ENCODE results near the gene COG2.
"Not testable (repeated sequence)": the region's sequence is repeated elsewhere in the genome, so short reads cannot be mapped to it uniquely, and the experiment has no call there.

Gene COG2, protein sequence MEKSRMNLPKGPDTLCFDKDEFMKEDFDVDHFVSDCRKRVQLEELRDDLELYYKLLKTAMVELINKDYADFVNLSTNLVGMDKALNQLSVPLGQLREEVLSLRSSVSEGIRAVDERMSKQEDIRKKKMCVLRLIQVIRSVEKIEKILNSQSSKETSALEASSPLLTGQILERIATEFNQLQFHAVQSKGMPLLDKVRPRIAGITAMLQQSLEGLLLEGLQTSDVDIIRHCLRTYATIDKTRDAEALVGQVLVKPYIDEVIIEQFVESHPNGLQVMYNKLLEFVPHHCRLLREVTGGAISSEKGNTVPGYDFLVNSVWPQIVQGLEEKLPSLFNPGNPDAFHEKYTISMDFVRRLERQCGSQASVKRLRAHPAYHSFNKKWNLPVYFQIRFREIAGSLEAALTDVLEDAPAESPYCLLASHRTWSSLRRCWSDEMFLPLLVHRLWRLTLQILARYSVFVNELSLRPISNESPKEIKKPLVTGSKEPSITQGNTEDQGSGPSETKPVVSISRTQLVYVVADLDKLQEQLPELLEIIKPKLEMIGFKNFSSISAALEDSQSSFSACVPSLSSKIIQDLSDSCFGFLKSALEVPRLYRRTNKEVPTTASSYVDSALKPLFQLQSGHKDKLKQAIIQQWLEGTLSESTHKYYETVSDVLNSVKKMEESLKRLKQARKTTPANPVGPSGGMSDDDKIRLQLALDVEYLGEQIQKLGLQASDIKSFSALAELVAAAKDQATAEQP

DNA sequence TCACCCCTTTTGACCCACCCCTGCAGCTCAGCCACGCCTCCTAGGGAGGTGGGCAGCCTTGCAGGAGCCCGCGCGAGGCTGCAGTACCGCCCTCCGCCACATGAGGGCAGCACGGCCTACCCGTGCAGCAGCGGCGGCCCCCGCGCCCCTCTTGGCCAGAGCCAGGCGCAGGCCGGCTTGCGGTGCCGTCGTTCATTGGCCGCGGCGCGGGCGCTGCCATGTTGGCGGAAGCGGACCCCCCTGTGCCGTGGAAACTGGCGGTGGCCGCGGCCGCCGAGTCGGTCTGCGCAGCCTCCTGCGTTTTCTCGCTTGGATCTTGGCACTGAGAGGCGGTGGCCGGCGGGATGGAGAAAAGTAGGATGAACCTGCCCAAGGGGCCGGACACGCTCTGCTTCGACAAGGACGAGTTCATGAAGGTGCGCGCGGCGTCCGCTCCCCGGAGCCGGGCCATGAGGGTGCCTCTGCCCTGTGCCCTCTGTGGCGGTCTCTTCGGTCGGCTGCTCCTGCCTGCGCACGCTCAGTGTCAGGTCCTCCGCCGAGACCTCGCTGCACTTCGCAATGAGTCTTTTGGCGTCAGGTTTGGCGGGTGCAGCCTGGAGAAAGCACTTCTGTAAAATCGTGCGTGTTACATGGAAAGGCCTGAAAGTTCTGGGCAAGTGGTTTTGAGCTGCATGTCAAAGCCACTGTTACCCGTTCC lies at the start of gene COG2:
Gene COG2, plus strand, starts transcription at position 219 of the 697 bp plus-strand sequence. Its CDS starts 126 bp downstream, at position 345.
- FAIRE-seq: no peak

DNA sequence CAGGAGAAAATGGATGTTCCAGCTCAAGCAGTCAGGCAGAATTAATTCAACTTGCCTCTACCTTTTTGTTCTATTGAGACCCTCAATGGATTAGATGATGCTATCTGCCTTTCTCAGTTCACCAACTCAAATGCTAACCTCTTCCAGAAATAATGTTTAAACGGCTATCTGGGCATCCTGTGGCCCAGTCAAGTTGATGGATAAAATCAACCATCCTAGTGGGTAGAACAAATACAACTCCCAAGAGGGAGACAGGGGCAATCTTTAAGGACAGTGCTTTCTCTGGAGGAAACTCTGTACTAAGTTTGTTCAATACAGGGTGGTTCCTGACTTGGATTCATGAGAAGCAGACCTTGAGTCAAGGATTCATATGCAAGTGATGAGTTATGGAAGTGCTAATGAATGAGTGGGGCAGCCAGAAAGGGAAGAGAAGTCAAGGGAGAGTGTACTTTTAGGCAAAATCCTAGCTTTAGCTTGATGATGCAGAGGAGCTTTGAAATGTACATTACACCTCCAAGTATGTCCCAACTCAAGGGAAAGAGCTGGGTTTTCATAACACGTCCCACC lies 49.4 kb upstream of the COG2 start:
- FAIRE-seq: no peak

DNA sequence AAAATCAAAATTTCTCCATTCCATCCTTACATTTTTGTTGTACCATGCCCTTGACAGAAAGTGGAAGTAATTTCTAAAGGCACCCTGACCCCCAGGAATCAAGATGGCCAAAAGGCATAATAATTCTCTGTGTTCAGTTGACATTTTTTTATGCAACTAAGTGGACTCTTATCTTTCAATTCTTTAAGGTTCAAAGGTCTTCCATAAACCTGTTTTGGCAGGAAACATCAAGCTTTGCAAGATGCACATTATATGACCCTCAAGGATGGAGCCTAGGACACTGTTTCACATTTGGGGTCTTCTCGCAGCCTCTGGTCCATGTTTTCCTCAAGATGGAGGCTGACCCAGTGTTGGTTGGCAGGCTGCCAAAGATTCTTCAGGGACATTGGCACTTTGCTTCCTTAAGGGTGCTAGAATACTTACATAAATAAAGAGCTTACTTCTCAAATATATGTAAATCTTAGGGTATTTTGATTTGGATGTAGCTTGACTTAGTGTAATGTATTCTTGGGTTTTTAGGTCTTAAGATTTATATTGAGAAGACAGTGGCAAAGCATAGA lies 48.0 kb upstream of the COG2 start:
- FAIRE-seq: no peak

DNA sequence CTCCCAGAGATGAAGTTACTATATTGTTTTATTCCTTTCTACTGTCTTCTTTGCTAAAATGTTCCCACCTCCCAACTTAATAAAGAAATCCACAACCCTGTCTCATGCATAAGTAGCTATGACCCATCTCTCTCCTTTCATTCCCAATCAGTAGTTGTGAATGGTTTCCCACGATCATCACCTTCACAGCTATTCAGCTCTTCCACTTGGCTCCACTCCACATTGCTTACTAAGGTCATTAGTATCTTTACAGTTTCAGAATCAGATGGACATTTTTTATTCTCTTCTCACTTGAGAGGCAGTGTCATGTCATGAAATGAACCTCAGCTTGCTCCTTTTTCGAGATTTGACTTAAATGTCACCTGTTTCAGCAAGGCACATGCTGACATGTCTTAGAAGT lies 47.1 kb upstream of the COG2 start:
- no peak for FAIRE-seq

DNA sequence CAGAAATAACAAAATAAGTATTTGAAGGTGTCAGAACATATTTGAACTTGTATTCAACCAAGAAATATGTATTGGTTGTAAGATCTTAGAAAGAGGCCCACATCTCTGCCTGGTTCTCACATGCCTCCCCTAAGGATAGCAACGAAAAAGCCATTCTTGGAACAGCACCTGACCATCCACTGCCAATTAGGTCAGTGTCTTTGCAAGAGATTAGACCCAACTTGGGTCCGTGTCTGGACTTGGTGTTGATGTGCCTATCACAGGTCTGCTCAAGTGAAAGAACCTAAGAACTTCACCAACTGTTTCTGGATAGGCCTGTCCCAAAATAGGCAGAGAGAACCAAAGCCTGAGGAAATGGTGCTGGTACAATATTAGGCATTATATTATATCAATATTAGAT lies 46.0 kb upstream of the COG2 start:
- no peak for FAIRE-seq

DNA sequence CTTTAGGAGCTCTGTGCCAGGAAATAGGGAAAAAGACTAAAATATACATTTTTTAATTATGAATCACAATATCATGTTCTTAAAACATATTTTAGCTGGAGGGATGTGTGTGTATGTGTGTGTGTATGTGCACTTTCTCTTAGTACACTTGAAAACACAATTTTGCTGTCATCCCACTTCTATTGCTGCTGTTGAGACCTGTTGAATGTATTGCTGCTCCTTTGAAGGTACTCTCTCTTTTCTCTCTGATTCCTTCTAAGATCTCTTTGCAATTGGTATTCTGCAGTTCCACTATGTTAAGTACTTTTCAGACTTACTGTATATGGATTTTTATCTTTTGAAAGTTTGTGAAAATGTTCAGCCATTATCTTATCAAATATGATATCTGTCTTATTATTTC lies 43.5 kb upstream of the COG2 start:
- no peak for FAIRE-seq

DNA sequence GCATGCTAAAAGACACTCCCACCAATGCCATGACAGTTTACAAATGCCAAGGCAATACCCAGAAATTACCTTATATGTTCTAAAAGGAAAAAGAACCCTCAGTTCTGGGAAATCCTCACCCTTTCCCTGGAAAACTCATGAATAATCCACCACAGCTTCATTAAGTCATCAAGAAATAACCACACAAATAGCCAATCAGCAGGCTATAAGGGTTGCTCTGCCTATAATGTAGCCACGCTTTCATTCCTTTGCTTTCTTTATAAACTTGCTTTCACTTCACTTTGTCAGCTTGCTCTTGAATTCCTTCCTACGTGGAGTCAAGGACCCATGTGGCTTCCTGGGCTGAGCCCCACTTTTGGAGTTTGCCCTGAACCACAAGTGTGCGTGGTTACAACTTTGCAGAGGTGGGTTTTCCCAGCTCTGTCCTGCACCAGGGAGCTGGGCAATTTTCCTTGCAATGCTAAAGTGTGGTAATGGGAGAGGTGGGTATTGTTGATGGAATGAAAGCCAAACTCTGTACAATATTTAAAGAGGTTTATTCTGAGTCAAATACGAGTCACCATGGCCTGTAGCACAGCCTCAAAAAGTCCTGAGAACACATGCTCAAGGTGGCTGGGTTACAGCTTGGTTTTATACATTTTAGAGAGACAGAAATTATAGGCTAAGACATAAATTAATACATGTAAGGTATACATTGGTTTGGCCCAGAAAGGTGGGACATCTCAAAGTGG lies 42.2 kb upstream of the COG2 start:
- no peak for FAIRE-seq

DNA sequence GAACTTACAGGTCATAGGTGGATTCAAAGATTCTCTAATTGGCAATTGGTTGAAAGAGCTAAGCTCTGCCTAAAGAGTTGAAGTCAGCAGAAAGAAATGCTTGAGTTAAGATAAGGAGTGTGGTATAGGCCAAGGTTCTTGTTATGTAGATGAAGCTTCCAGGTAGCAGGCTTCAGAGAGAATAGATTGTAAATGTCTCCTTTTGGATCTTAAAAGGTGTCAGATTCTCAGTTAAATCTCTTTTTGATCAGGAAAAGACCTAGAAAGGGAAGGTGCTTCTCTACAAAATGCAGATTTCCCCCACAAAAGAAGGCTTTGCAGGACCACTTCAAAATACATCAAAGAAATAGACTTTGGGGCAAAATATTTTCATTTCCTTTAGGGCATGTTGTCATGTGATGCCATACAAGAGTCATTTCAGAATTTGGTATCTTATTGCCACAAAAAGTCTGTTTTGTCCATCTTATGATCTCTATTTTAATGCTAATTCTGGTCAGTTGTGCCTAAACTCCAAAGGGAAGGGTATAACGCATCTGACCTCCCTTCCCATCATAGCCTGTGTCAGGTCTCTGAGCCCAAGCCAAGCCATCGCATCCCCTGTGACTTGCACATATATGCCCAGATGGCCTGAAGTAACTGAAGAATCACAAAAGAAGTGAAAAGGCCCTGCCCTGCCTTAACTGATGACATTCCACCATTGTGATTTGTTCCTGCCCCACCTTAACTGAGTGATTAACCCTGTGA lies 41.5 kb upstream of the COG2 start:
- not testable (repeated sequence) for FAIRE-seq

DNA sequence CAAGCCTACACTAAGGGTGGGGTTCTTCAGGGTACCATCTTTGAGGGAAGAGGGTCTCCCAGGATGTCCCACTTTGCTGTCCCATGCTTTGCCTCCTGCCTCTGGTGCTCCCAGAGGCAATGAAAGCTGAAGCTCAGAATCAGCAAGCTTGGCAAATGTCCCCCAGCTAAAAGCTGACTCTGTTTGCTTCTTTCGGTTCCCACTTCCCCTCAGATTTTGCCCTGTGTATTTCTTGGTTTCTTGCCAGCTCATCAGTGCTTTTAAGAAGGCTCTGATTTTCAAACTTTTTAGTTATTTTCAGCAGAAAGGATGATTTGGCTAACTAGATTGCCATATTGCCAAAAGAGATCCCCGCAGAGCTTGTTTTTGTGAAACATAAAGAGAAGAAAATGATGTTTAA lies 33.1 kb upstream of the COG2 start:
- no peak for FAIRE-seq

DNA sequence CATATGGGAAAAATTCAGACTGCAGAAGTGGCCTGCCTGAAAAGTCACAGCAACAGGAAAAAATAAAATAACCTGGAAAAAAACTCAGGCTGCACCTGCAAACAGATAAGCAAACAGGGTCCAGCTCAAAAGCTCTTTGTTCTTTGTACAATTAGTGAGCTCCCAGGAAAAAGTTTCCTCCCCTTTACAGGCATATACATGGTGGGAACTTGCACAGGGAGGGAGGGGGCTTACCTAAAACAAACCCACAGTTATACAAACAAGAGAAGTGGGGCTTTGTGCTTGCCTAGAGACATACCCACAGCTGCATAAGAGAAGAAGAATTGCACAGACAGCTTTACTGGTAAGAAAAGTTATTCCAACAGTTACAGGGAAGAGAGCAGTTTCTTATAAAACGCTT lies 31.7 kb upstream of the COG2 start:
- no peak for FAIRE-seq

DNA sequence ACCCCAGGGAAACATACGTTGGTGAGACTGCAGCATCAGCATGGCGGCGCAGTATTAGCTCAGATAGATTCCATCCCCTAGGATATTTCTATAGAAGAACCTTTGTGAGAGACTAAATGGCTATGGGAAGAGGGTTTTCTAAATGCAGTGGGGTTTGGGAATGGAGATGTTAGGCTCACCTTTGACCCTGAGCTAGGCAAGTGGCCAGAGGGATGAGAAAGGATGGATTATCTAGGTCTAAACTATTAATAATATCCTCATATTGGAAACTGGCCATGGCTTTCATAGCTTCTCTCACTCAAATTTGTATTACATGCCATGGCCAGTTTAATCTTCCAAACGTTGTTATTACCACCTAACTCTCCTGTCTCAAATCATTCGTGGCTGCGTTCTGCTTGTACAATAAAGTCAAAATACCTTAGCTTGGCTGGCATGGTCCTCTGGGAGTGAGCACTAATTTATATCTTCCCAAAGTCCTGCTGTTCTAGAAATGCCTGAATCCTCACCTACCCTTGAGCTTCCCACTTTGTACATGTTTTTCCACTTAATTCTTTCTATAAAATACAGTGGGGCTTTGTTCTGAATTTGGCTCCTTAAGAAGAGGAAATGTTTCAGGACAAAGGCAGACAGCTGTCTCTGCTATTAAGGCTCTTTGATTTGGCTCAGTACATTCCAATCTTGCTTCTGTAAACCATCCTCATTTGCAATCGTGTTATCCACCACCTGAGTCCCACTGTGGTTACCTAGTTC lies 31.0 kb upstream of the COG2 start:
- no peak for FAIRE-seq

DNA sequence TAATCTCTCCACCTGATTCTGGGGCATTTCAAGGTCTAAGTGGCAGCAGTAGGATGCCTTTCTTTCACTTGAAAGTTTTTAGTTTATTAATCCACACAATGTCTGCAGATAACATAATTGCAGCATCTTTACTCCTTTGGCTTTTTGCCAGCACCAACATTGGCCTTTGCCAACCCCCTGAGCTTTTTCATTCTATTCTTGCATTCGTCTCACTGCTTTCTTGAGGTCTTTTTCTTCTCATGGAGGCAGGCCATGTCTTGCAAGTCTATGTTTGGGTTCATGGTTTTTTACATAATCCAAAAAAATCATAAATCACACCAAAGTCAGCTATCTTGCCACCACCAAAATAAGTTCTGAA lies 30.4 kb upstream of the COG2 start:
- no peak for FAIRE-seq

DNA sequence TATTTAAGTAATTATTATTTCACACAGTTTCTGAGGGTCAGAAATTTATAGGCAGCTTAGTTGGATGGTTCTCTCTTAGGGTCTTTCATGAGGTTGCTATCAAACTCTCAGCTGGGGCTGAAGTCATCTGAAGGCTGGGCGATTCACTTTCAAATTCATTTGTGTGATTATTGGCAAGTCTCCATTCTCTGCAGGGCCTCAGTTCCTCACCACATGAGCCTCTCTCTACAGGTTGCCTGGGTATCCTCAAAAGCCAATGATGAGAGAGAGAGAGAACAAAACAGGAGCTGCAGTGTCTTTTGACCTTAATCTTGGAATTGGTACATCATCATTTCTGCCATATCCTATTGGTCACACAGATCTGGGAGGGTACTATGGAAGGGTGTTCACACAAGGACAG lies 29.6 kb upstream of the COG2 start:
- no peak for FAIRE-seq

DNA sequence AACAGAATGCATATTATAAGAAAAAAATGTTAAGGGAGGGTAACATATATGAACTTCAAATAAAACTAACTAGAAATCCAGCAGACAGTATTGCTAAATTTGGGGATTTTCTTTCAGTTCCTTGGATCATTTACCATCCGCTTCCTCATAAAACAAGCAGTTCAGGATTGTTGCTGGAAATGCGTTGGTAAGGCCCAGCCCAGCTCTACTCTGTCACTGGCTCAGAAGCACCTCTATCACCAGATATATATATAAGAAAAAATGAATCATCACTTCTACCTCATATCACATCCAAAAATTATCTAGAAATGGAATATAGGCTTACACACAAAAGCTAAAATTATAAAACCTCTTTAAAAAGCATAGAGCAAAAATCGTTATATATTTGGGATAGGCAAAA lies 28.2 kb upstream of the COG2 start:
- no peak for FAIRE-seq

DNA sequence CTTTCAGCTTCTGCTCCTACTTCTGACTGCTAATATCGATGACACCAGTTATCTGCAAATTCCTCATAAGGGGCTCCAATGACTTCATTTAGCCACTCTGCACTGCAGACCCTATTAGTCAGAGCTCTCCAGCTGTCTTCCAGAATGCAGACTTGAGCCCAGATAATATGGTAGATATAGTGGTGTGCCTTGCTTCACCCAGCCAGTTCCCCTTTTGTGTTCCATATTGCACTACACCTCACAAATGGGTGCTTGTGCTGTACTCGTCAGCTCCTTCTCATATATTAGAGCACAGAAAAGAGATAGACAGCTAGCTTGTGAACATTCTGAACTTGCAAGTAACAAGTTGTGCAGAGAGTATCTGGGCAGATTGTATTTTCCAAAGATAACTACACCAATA lies 23.7 kb upstream of the COG2 start:
- no peak for FAIRE-seq

DNA sequence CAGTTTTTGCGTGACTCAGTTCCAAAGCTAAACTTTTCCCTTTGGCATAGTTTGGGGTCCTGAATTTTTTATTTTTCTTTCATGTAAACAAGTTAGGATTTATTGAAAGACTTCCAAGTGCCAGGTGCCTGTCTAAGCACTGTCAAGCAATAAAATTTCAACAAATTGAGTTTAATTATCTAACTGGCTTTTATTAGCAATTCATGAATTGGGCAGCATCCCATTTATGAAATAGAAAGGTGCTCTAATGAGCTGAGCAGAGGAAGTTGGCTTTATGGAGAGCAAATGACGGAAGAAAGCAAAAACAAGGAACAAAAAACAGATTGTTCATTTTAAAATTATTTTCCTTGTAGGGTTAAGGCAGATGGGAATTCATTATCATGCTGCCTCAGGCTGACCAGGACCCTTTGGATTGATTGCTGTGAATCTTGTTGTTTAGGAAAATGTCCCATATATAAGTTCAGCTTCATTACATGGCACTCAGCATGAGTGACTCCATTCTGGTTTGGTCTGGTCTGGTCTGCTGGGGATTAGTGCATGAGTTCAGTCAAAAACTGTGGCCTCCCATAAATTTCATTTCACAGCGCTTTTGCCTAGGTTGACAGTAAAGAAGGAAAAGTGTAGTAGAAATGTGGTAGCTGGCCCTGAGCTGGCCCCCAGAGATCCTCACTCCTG lies 21.5 kb upstream of the COG2 start:
- FAIRE-seq: no peak

DNA sequence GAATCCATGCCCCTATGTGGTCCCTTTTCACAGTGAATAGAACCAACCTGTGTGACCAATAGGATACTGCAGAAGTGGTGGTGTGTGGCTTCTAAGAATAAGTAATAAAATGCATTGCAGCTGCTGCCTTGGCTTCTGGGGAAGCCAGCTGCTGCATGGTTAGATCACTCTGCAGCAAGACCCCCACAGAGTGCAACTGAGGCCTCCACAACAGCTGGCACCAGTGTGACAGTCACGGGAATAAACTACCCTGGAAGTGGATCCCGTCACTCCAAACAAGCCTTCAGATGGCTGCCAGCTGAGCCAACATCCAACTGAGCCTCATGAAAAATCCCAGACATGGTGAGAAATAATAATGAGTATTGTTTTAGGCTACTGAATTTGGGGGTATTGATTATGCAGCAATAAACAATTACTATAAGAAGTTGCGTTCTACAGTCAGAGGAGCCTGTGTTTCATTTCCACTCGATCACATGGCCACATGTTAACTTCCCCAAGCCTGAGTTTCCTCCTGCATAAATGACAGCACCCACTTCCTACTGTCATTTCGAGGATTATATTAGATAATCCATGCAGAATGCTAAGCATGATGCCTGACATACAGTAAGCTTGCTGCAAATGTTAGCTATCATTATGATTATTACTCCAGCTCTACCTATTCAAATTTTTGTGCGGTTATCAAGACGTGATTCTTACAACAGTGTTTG lies 20.8 kb upstream of the COG2 start:
- no peak for FAIRE-seq

DNA sequence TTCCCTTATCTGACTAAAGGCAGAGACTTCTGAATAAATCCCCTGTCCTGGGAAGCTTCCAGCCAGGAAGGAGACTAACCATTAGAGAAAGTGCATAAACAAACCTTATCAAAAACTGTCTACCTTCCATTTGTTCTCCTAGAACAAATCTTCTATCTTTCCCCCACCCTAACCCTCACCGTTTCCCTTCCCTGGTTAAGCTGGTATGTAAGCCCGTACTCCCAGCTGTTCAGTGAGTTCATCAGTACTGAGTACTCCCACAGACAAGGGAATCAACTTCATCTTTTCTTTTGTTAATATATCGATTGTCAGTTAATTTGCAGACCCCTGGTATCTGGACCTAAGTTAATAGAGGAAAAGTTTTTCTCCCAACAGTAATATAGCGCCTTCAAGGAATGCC lies 20.1 kb upstream of the COG2 start:
- no peak for FAIRE-seq

DNA sequence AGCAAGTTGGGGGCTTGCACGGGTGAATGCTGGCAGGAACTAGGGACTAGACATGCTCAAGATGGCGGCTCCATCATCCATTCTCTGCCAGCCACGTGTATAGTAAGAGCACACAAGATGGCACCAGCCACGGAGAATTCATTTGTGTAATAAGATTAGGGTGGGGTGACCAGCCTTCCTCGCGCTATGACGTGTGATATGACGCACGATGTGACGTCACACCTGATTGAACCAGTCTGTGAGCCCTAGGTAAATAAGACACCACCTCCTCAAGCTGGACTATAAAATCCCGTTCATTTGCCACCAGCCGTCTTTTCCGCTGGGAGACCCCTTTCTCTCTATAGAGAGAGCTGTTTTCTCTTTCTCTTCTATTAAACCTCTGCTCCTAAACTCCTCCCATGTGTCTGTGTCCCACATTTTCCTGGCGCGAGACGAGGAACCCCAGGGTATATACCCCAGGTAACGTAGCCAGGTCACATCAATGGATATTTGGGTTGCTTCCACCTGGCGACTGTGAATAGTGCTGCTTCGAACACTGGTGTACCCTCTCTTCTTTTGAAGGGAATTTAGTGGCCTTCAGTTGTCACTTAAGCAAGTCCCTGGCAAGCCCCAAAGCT lies 18.1 kb upstream of the COG2 start:
- FAIRE-seq: no peak
